Panc1 (cell line): ENCODE measurements around the gene MRPS12.
A peak's percentile ranks its signal among the peaks of the same experiment; 100 is the strongest.

ENCODE experiments used
- POLR2AphosphoS5 ChIP-seq: IDR thresholded peaks from 2 replicates; pipeline ENCODE4 v1.6.1; 2012; ENCODE audit warnings: mild to moderate bottlenecking, low read depth, low read length, moderate library complexity
- SIN3A ChIP-seq: IDR thresholded peaks from 2 replicates; pipeline ENCODE4 v1.6.1; 2012; ENCODE audit warnings: low read depth, mild to moderate bottlenecking, low read length, moderate library complexity, borderline replicate concordance; ENCODE audit not compliant: insufficient read depth
- TCF7L2 ChIP-seq: IDR thresholded peaks from 2 replicates; pipeline ENCODE4 v1.6.1; 2011; ENCODE audit warnings: mild to moderate bottlenecking, low read depth, low read length, inconsistent platforms
- TF ChIP-seq, protein P1 (sequence below): fragments of 450-650 bp; IDR thresholded peaks from 2 replicates; pipeline ENCODE4 v1.5.1; 2017; ENCODE audit warnings: mild to moderate bottlenecking
- TF ChIP-seq, protein P2 (sequence below), 2 experiments: IDR thresholded peaks; 2 replicates each; pipeline ENCODE4 v1.6.1; 2011 to 2012; ENCODE audit warnings: low read depth in 2 of 2, control low read depth in 1 of 2, low read length in 1 of 2, mild to moderate bottlenecking in 1 of 2, moderate library complexity in 1 of 2; ENCODE audit not compliant: insufficient read depth in 1 of 2

DNA sequence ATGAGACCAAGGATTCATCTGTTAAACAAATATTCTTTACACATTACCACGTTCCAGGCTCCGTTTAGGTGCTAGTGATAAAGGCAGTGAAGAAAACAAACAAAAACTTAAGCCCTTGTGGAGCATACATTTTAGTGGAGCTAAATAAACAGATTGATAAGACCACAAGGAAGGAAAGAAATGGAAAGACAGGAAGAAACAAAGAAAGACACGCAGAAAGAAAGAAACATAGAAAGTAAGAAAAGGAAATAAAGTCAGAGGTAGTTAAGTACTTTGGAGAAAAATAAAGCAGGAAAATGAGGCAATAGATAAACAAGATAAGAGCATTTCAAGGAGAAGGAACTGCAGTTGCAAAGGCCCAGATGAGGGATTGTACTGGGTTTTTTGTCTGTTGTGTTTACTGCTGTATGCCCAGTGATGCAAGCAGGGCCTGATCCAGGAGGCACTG lies 30.0 kb upstream of the MRPS12 start:
- TF ChIP-seq, protein P1, sequence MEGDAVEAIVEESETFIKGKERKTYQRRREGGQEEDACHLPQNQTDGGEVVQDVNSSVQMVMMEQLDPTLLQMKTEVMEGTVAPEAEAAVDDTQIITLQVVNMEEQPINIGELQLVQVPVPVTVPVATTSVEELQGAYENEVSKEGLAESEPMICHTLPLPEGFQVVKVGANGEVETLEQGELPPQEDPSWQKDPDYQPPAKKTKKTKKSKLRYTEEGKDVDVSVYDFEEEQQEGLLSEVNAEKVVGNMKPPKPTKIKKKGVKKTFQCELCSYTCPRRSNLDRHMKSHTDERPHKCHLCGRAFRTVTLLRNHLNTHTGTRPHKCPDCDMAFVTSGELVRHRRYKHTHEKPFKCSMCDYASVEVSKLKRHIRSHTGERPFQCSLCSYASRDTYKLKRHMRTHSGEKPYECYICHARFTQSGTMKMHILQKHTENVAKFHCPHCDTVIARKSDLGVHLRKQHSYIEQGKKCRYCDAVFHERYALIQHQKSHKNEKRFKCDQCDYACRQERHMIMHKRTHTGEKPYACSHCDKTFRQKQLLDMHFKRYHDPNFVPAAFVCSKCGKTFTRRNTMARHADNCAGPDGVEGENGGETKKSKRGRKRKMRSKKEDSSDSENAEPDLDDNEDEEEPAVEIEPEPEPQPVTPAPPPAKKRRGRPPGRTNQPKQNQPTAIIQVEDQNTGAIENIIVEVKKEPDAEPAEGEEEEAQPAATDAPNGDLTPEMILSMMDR: no peak
- 0 out of 2 replicates have a peak, but pooled peaks have one; percentile 54 for TF ChIP-seq POLR2AphosphoS5
- TF ChIP-seq, protein P2, sequence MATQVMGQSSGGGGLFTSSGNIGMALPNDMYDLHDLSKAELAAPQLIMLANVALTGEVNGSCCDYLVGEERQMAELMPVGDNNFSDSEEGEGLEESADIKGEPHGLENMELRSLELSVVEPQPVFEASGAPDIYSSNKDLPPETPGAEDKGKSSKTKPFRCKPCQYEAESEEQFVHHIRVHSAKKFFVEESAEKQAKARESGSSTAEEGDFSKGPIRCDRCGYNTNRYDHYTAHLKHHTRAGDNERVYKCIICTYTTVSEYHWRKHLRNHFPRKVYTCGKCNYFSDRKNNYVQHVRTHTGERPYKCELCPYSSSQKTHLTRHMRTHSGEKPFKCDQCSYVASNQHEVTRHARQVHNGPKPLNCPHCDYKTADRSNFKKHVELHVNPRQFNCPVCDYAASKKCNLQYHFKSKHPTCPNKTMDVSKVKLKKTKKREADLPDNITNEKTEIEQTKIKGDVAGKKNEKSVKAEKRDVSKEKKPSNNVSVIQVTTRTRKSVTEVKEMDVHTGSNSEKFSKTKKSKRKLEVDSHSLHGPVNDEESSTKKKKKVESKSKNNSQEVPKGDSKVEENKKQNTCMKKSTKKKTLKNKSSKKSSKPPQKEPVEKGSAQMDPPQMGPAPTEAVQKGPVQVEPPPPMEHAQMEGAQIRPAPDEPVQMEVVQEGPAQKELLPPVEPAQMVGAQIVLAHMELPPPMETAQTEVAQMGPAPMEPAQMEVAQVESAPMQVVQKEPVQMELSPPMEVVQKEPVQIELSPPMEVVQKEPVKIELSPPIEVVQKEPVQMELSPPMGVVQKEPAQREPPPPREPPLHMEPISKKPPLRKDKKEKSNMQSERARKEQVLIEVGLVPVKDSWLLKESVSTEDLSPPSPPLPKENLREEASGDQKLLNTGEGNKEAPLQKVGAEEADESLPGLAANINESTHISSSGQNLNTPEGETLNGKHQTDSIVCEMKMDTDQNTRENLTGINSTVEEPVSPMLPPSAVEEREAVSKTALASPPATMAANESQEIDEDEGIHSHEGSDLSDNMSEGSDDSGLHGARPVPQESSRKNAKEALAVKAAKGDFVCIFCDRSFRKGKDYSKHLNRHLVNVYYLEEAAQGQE (IDR thresholded peaks at IDR 0.05; ENCODE audit: insufficient read depth in 1 of 2, low read depth in 2 of 2, low read length in 1 of 2): no peak
- no peak for TF ChIP-seq TCF7L2
- TF ChIP-seq SIN3A: no peak
